Activated CD8-positive, alpha-beta T cell treated with anti-CD3 and anti-CD28 coated beads, Interleukin-2, amount 10 ng/mL, durations not matched to agents 7 days and 5 days (primary cell): ENCODE results near the gene SINHCAF. TPM values are rescaled to one million over a fixed set of nuclear protein-coding genes. Genes with fewer than 3 reads are reported as not detected.
A peak's percentile ranks its signal among the peaks of the same experiment; 100 is the strongest.
"Not testable (repeated sequence)": the region's sequence is repeated elsewhere in the genome, so short reads cannot be mapped to it uniquely, and the experiment has no call there.

Source experiments
- ATAC-seq: fragments of 150-1000 bp; cut with Tn5 transposase; one replicate; pipeline ENCODE4 v1.10.0; 2021; ENCODE audit warnings: moderate library complexity
- CTCF ChIA-PET: fragments of 350-600 bp; sonication (Branson Sonifier 250); formaldehyde crosslinking; loops from one replicate; lab custom pipeline; 2021; ENCODE audit warnings: antibody characterized with exemption; lab: Charles Lee
- POLR2A ChIA-PET: fragments of 350-600 bp; sonication (Branson Sonifier 250); formaldehyde crosslinking; loops from one replicate; lab custom pipeline; 2021; ENCODE audit warnings: antibody characterized with exemption; lab: Charles Lee
- DNase-seq: peaks from one replicate; pipeline ENCODE4 v3.0.0-alpha.2; 2020
- H3K27ac Mint-ChIP-seq: one replicate; pipeline ENCODE4 v1.8.0; 2021; ENCODE audit warnings: mild to moderate bottlenecking, mixed read lengths
- H3K27me3 Mint-ChIP-seq: one replicate; pipeline ENCODE4 v1.8.0; 2021; ENCODE audit warnings: low read depth, mixed read lengths
- H3K36me3 Mint-ChIP-seq: one replicate; pipeline ENCODE4 v1.8.0; 2021; ENCODE audit warnings: low read depth, mixed read lengths
- H3K4me1 Mint-ChIP-seq: one replicate; pipeline ENCODE4 v1.8.0; 2021; ENCODE audit warnings: low read depth, mixed read lengths
- H3K4me3 Mint-ChIP-seq: one replicate; pipeline ENCODE4 v1.8.0; 2021; ENCODE audit warnings: mild to moderate bottlenecking, mixed read lengths
- H3K9me3 Mint-ChIP-seq: one replicate; pipeline ENCODE4 v1.8.0; 2022; ENCODE audit warnings: mixed read lengths; ENCODE audit not compliant: insufficient read depth
- total RNA-seq, 2 experiments: library from RNA; stranded (reverse); gene quantifications; one replicate each; pipeline ENCODE4 v1.2.3, GENCODE V29; 2021

SINHCAF gene
- total RNA-seq, 2 experiments from 2014 or later: 81.9 to 98.0 TPM

DNA sequence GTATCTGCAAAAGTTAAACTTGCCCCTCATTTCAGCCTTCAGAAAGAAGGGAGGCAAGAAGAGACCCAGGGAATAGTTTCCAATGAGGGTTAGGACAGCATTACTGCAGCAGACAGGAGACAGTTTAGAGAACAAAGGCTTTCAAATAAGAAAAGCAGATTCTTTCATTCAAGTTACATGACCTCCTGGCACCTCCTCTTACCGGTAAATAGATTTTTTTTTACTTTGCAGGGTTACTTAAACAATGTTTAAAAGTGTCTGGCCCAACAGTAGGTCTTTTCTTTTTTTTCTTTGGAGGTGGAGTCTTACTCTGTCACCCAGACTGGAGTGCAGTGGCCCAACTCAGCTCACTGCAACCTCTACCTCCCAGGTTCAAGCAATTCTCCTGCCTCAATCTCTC, 47.1 kb downstream of the SINHCAF start:
- H3K36me3 Mint-ChIP-seq: peaks cover 44% of the 10 kb centered on the region
- H3K4me1 Mint-ChIP-seq: no peaks in the 10 kb centered on the region
- ATAC-seq (no peak), DNase-seq (no peak)
- CTCF ChIA-PET: no interaction called here
- no peak overlapping the region for H3K4me3 Mint-ChIP-seq
- POLR2A ChIA-PET: no interaction called here
- H3K27me3 Mint-ChIP-seq: no peaks in the 10 kb centered on the region
- H3K27ac Mint-ChIP-seq: no peak overlapping the region
- no peaks in the 10 kb centered on the region for H3K9me3 Mint-ChIP-seq

DNA sequence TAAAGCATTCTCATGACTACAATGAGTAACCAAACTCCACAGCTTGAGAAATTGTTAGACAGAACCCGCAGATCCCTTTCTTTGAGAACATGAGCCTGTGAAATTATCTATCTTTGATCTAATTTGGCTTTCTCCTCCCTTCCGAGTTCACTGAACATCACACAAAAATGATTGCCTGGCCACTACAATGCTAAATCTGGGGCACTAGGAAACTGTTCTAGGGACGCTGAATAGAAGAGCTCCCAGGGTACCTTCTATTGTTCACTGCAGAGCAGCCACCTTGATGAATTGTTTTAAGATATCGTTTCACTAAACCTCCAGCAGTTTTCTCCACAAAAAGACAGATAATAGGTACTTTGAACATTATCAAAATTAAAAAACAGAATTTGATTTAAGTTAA, 47.5 kb downstream of the SINHCAF start:
- peaks cover 44% of the 10 kb centered on the region for H3K36me3 Mint-ChIP-seq
- no peaks in the 10 kb centered on the region for H3K27me3 Mint-ChIP-seq
- DNase-seq (no peak), ATAC-seq (no peak)
- no peak overlapping the region for H3K27ac Mint-ChIP-seq
- H3K9me3 Mint-ChIP-seq: no peaks in the 10 kb centered on the region
- no peak overlapping the region for H3K4me3 Mint-ChIP-seq
- H3K4me1 Mint-ChIP-seq: no peaks in the 10 kb centered on the region
- ChIA-PET POLR2A (no interaction called here), CTCF (no interaction called here)

DNA sequence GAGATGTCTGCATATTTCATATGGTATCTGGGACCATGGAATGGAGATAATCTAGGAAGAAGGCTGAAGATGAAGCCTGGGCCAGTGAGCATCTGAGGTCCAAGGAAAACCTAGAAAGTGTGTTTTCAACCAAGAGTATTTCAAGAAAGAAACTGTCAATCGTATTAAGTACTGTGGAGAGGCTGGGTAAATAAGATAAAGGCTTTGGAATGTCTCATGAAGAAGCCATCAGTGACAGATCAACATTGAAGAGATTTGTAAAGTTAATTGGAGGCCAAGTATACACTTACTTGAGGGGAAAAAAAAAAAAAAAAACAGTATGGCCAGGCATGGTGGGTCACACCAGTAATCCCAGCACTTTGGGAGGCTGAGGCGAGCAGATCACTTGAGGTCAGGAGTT, 48.9 kb downstream of the SINHCAF start:
- no peak overlapping the region for H3K4me3 Mint-ChIP-seq
- no peaks in the 10 kb centered on the region for H3K9me3 Mint-ChIP-seq
- H3K4me1 Mint-ChIP-seq: no peaks in the 10 kb centered on the region
- ATAC-seq: no peak
- POLR2A ChIA-PET: no interaction called here
- no peak for DNase-seq
- peaks cover 40% of the 10 kb centered on the region for H3K36me3 Mint-ChIP-seq
- no peaks in the 10 kb centered on the region for H3K27me3 Mint-ChIP-seq
- CTCF ChIA-PET: no interaction called here
- no peak overlapping the region for H3K27ac Mint-ChIP-seq

DNA sequence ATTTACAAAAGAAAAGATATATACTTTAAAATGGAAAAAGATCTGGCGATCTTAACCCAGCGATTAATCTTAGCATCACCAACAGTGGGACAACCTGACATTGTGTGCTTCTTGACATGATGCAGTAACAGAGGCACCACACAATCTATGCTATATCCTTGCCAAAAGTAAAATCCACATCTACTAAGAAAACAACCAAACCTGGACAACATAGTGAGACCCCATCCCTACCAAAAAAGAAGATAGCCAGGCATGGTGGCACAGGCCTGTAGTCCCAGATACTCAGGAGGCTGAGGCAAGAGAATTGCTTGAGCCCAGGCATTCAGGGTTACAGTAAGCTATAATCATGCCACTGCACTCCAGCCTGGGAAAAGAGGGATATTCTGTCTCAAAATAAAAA, 50.5 kb downstream of the SINHCAF start:
- ChIA-PET CTCF (no interaction called here), POLR2A (interaction anchor here (1.2 kb wide), 1 partner anchor 26 kb away, joined by 3 read pairs; no protein-coding TSS in a partner anchor)
- no peaks in the 10 kb centered on the region for H3K9me3 Mint-ChIP-seq
- no peaks in the 10 kb centered on the region for H3K27me3 Mint-ChIP-seq
- ATAC-seq: no peak
- no peaks in the 10 kb centered on the region for H3K4me1 Mint-ChIP-seq
- no peak overlapping the region for H3K27ac Mint-ChIP-seq
- no peak overlapping the region for H3K4me3 Mint-ChIP-seq
- H3K36me3 Mint-ChIP-seq: peaks cover 37% of the 10 kb centered on the region
- DNase-seq: no peak

DNA sequence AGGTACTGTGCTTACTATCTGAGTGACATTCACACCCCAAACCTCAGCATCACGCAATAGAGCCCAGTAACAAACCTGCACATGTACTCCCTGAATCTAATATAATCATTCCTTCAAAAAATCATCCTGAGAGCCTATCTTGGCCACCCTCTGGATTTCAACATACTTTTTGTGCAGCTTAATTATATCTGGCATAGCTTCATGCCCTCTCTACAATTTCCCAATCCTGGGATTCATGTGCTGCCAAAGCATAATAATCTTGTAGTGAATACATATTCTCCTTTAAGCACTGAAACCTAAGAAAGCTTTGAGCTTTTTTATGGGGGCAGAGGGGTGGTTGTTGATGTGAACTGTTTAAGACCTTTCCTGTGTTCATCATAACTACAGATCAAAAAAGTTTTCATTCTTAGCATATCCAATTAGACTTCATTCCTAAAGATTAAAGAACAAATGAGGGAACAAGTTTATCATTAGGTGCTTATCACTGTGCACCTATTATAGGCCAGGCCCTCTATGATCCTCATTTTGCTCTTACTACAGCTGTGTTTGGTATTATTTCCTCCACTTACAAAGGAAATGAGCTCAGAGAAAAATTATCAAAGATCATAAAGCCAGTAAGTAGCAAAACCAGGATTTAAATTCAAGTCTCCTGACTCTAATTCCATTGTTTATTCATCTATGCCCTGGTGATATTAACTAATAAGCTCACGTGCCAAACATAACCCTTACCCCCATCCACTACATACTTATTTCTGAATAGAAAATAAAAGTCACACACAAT, 51.2 kb downstream of the SINHCAF start:
- DNase-seq (no peak), ATAC-seq (no peak)
- no peaks in the 10 kb centered on the region for H3K4me1 Mint-ChIP-seq
- CTCF ChIA-PET: no interaction called here
- H3K27me3 Mint-ChIP-seq: no peaks in the 10 kb centered on the region
- no peaks in the 10 kb centered on the region for H3K9me3 Mint-ChIP-seq
- H3K4me3 Mint-ChIP-seq: no peak overlapping the region
- POLR2A ChIA-PET: interaction anchor here (1.2 kb wide), 1 partner anchor 27 kb away, joined by 3 read pairs; no protein-coding TSS in a partner anchor
- H3K36me3 Mint-ChIP-seq: peaks cover 37% of the 10 kb centered on the region
- peak overlapping the region; percentile 17 for H3K27ac Mint-ChIP-seq

DNA sequence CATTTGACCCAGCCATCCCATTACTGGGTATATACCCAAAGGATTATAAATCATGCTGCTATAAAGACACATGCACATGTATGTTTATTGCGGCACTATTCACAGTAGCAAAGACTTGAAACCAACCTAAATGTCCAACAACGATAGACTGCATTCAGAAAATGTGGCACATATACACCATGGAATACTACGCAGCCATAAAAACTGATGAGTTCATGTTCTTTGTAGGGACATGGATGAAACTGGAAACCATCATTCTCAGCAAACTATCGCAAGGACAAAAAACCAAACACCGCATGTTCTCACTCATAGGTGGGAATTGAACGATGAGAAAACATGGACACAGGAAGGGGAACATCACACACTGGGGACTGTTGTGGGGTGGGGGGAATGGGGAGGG, 52.2 kb downstream of the SINHCAF start:
- H3K27ac Mint-ChIP-seq, H3K4me1 Mint-ChIP-seq, H3K9me3 Mint-ChIP-seq, DNase-seq, H3K27me3 Mint-ChIP-seq, ATAC-seq, POLR2A ChIA-PET, H3K4me3 Mint-ChIP-seq: not testable (repeated sequence)
- CTCF ChIA-PET: interaction anchor here (1.3 to 3.5 kb wide), 2 partner anchors 17 to 36 kb away, joined by 4 to 16 read pairs; no protein-coding TSS in a partner anchor
- H3K36me3 Mint-ChIP-seq: peaks cover 34% of the 10 kb centered on the region

DNA sequence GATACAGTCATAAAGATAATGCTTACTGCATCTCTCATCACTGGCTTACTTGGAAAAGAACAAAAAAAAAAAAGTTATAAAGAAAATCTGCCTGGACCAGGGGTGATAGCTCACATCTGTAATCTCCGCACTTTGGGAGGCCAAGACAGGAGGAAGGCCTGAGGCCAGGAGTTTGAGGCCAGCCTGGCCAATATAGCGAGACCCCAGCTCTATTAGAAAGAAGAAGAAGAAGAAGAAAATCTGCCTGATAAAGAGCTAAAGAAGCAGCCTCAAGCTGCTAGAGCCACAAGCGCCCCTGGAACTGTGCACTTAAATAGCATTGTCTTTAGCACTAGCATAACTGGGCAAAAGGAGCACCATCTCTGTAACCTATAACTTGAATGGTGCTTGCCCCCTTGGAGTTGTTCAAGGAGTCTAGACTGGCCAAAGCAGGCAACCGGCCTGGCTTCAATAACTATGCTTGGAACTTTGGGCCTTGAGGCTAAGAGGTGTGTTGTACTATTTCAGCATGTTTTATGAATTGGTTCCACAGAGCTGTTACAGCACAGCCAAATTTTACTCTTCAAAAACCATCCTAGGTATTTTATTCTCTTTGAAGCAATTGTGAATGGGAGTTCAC, 53.2 kb downstream of the SINHCAF start:
- ChIA-PET POLR2A (interaction anchor here (0.6 to 1.3 kb wide), 3 partner anchors 21 to 90 kb away, joined by 3 to 5 read pairs (median 4); no protein-coding TSS in a partner anchor), CTCF (interaction anchor here (0.9 to 3.5 kb wide), 27 partner anchors 9 to 425 kb away, joined by 3 to 49 read pairs (median 9); partner anchors contain the start of gene SINHCAF)
- Mint-ChIP-seq H3K27ac (peak overlapping the region; percentile 57), H3K4me3 (no peak overlapping the region), H3K27me3 (no peaks in the 10 kb centered on the region), H3K4me1 (no peaks in the 10 kb centered on the region), H3K9me3 (no peaks in the 10 kb centered on the region), H3K36me3 (peaks cover 26% of the 10 kb centered on the region)
- no peak for ATAC-seq
- no peak for DNase-seq

DNA sequence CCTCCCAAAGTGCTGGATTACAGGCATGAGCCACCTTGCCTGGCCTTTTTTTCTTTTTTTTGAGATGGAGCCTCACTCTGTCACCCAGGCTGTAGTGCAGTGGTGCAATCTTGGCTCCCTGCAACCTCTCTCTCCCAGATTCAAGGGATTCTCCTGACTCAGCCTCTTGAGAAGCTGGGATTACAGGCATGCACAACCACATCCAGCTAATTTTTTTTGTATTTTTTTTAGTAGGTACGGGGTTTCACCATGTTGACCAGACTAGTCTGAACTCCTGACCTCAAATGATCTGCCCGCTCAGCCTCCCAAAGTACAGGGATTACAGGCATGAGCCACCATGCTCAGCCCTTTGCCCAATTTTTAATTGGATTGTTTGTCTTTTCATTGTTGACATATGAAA, 58.0 kb downstream of the SINHCAF start:
- DNase-seq: no peak
- Mint-ChIP-seq H3K27ac (no peak overlapping the region), H3K36me3 (peaks cover 8% of the 10 kb centered on the region), H3K9me3 (no peaks in the 10 kb centered on the region), H3K4me1 (no peaks in the 10 kb centered on the region), H3K27me3 (no peaks in the 10 kb centered on the region), H3K4me3 (no peak overlapping the region)
- POLR2A ChIA-PET: no interaction called here
- no peak for ATAC-seq
- CTCF ChIA-PET: interaction anchor here (0.8 to 1.3 kb wide), 2 partner anchors 30 to 421 kb away, joined by 3 read pairs; no protein-coding TSS in a partner anchor

DNA sequence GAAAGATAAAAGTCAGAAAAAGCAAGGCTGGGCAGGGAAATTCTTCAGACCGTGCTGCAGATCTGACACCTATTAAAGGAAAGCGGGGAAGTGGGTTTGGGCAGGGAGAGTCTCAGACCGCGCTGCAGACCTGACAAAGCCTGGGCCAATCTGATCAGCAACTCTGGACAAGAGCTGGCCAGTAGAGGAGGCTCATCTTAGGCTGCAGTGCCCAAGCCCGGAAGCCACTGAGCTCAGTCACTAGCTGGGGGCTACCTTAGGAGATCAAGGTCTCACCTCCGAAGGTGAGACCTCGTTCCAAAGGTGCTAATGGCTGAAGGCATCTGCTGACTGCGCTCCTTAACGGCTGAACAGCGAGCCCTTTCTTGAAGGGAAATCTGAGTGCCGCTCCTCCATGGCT, 60.2 kb downstream of the SINHCAF start:
- ChIA-PET POLR2A (no interaction called here), CTCF (no interaction called here)
- no peaks in the 10 kb centered on the region for H3K9me3 Mint-ChIP-seq
- peaks cover 6% of the 10 kb centered on the region for H3K36me3 Mint-ChIP-seq
- ATAC-seq (no peak), DNase-seq (no peak)
- H3K4me1 Mint-ChIP-seq: no peaks in the 10 kb centered on the region
- no peak overlapping the region for H3K4me3 Mint-ChIP-seq
- no peak overlapping the region for H3K27ac Mint-ChIP-seq
- no peaks in the 10 kb centered on the region for H3K27me3 Mint-ChIP-seq

DNA sequence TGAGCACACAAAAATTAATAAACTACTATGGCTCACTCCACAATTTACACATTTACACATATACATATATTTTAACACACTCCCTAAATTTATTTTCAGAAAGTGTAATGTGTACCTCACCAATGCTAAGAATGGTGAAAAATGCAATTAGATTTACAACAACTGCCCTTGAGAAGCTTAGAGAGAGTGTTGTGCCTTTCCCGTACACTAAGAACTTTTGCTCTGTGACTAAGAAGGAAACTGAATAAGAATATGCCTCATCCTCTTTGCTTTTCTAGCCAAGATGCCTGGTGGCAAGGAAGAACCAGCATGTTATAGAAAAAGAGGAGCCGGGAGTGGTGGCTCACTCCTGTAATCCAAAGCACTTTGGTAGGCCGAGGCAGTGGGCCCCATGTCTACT, 62.3 kb downstream of the SINHCAF start:
- DNase-seq (no peak), ATAC-seq (no peak)
- H3K4me3 Mint-ChIP-seq: no peak overlapping the region
- POLR2A ChIA-PET: no interaction called here
- H3K27ac Mint-ChIP-seq: no peak overlapping the region
- no peaks in the 10 kb centered on the region for H3K9me3 Mint-ChIP-seq
- H3K4me1 Mint-ChIP-seq: no peaks in the 10 kb centered on the region
- no peaks in the 10 kb centered on the region for H3K36me3 Mint-ChIP-seq
- CTCF ChIA-PET: interaction anchor here (3.1 kb wide), 1 partner anchor 8 kb away, joined by 21 read pairs; no protein-coding TSS in a partner anchor
- no peaks in the 10 kb centered on the region for H3K27me3 Mint-ChIP-seq

DNA sequence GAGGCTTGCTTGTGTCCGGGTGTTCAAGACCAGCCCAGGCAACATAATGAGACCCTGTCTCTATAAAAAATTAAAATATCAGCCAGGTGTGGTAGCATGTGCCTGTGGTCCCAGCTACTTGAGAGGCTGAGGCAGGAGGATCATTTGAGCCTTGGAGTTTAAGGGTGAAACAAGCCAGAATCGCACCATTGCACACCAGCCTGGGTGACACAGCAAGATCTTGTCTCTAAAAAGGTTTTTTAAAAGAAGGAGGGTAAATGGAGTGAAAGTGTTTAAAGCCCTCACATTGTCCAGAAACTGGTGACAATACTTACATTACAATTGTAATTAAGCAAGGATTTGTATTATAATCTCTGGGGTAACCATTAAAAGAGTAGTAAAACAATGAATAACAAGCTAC, 64.2 kb downstream of the SINHCAF start:
- CTCF ChIA-PET: interaction anchor here (1.1 to 3.1 kb wide), 2 partner anchors 10 to 23 kb away, joined by 3 to 21 read pairs; no protein-coding TSS in a partner anchor
- Mint-ChIP-seq H3K27me3 (no peaks in the 10 kb centered on the region), H3K27ac (no peak overlapping the region), H3K4me1 (no peaks in the 10 kb centered on the region), H3K9me3 (no peaks in the 10 kb centered on the region), H3K4me3 (no peak overlapping the region), H3K36me3 (no peaks in the 10 kb centered on the region)
- ATAC-seq (no peak), DNase-seq (no peak)
- POLR2A ChIA-PET: no interaction called here

DNA sequence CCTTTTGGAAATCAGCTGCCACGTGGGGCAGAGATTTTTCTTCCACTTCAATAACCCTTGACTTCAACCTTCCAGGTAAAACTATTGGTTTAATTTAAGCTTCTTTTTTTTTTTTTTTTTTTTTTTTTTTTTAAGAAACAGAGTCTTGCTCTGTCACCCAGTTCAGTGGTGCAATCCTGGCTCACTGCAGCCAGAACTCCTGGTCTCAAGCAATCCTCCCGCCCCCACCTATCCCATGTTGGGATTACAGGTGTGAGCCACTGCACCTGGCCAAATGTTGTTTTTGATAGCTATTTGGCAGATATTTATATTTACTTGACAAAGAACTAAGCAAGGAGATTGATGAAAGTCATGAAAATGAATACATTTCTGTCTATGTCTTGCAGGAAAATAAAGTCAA, 65.1 kb downstream of the SINHCAF start:
- no peak for ATAC-seq
- H3K36me3 Mint-ChIP-seq: no peaks in the 10 kb centered on the region
- H3K27me3 Mint-ChIP-seq: peaks cover 3% of the 10 kb centered on the region
- H3K27ac Mint-ChIP-seq: no peak overlapping the region
- ChIA-PET CTCF (interaction anchor here (1.6 to 3.1 kb wide), 2 partner anchors 9 to 11 kb away, joined by 5 to 21 read pairs; no protein-coding TSS in a partner anchor), POLR2A (no interaction called here)
- H3K9me3 Mint-ChIP-seq: no peaks in the 10 kb centered on the region
- no peaks in the 10 kb centered on the region for H3K4me1 Mint-ChIP-seq
- H3K4me3 Mint-ChIP-seq: no peak overlapping the region
- no peak for DNase-seq
